ENCODE results near the gene ALKBH5. TPM values are rescaled to one million over a fixed set of nuclear protein-coding genes. Genes with fewer than 3 reads are reported as not detected.

ALKBH5 gene
- total and polyA plus RNA-seq, 10 of the 15 experiments (the other 5 are each of a cell fraction or from before 2014, with no cell fraction given) = 13.7 to 99.9 (median 52.4) TPM

- TF ChIP-seq, protein P1, sequence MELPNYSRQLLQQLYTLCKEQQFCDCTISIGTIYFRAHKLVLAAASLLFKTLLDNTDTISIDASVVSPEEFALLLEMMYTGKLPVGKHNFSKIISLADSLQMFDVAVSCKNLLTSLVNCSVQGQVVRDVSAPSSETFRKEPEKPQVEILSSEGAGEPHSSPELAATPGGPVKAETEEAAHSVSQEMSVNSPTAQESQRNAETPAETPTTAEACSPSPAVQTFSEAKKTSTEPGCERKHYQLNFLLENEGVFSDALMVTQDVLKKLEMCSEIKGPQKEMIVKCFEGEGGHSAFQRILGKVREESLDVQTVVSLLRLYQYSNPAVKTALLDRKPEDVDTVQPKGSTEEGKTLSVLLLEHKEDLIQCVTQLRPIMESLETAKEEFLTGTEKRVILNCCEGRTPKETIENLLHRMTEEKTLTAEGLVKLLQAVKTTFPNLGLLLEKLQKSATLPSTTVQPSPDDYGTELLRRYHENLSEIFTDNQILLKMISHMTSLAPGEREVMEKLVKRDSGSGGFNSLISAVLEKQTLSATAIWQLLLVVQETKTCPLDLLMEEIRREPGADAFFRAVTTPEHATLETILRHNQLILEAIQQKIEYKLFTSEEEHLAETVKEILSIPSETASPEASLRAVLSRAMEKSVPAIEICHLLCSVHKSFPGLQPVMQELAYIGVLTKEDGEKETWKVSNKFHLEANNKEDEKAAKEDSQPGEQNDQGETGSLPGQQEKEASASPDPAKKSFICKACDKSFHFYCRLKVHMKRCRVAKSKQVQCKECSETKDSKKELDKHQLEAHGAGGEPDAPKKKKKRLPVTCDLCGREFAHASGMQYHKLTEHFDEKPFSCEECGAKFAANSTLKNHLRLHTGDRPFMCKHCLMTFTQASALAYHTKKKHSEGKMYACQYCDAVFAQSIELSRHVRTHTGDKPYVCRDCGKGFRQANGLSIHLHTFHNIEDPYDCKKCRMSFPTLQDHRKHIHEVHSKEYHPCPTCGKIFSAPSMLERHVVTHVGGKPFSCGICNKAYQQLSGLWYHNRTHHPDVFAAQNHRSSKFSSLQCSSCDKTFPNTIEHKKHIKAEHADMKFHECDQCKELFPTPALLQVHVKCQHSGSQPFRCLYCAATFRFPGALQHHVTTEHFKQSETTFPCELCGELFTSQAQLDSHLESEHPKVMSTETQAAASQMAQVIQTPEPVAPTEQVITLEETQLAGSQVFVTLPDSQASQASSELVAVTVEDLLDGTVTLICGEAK (IDR thresholded peaks at IDR 0.05; ENCODE audit: borderline replicate concordance) = no peak
- no peak for TF ChIP-seq IKZF2 (IDR thresholded peaks at IDR 0.05)
- no peak for TF ChIP-seq RBBP5 (conservative IDR thresholded peaks at IDR 0.05)
- TF ChIP-seq ZZZ3 (IDR thresholded peaks at IDR 0.05; ENCODE audit: control insufficient read depth, insufficient read length, low read depth) = no peak
- TF ChIP-seq PML (IDR thresholded peaks at IDR 0.05; ENCODE audit: low read length) = no peak
- no peak for TF ChIP-seq NR2C2 (IDR thresholded peaks at IDR 0.05; ENCODE audit: borderline replicate concordance, control insufficient read depth, insufficient read length, low read depth)
- TF ChIP-seq CBX3 (IDR thresholded peaks at IDR 0.05; ENCODE audit: borderline replicate concordance, low read depth) = no peak
Measured at GRCh38 chr17:18205861-18206260, 22.2 kb downstream of the ALKBH5 start (continued).

- Histone ChIP-seq H3K9ac (ENCODE audit: control insufficient read depth, insufficient read depth, low read length) (no peak overlapping the region), H3K9me3 (replicated peaks; ENCODE audit: control insufficient read depth, insufficient read depth, low read length) (no peaks in the 10 kb centered on the region), H3K4me1 (ENCODE audit: control insufficient read depth, insufficient read depth, low read length) (no peaks in the 10 kb centered on the region), H3K4me3 (no peak overlapping the region), H2AFZ (ENCODE audit: control insufficient read depth, low read depth, low read length) (no peak overlapping the region), H4K20me1 (ENCODE audit: control insufficient read depth, insufficient read depth) (peaks cover 9% of the 10 kb centered on the region), H3K27ac (ENCODE audit: control insufficient read depth, insufficient read depth) (no peak overlapping the region), H3K79me2 (ENCODE audit: control insufficient read depth, insufficient read depth, low read length) (no peaks in the 10 kb centered on the region; the same call in none of the 2 replicates), H3K4me2 (ENCODE audit: control insufficient read depth, insufficient read depth) (no peak overlapping the region), H3K27me3 (replicated peaks in 1 of 2; ENCODE audit: control insufficient read depth in 2 of 2, insufficient read depth in 2 of 2, low read length in 1 of 2) (no peaks in the 10 kb centered on the region), H3K36me3 (ENCODE audit: control insufficient read depth in 2 of 2, insufficient read depth in 2 of 2, low read length in 1 of 2) (peaks cover 26 to 43% of the 10 kb centered on the region in 2 experiments; a peak in 3 of 4 replicates)
- in situ Hi-C loops (cut with MboI) (no loop called here), intact Hi-C loops (cut with micrococcal nuclease; ENCODE audit: unreplicated experiment) (no loop called here)
- ChIA-PET SMC1A (ENCODE audit: uncharacterized antibody, unreplicated experiment) (interaction anchor here (1.0 kb wide), 1 partner anchor 9 kb away, joined by 3 read pairs; no protein-coding TSS in a partner anchor), RAD21 (ENCODE audit: unreplicated experiment) (no interaction called here), POLR2A (interaction anchor here (1.1 kb wide), 1 partner anchor 45 kb away, joined by 3 read pairs; no protein-coding TSS in a partner anchor), CTCF (interaction anchor here (0.7 to 1.0 kb wide), 2 partner anchors 16 to 43 kb away, joined by 3 to 4 read pairs; no protein-coding TSS in a partner anchor)
- no peak for DNase-seq (ENCODE audit: low read depth, low spot score)
- no TSS peak for BruUV-seq (replicated peaks)
- FAIRE-seq = no peak
- no peak for ATAC-seq
- TF ChIP-seq SUZ12 (IDR thresholded peaks at IDR 0.05; ENCODE audit: unreplicated experiment) = no peak
- TF ChIP-seq IRF3 (IDR thresholded peaks at IDR 0.05) = no peak
- no peak for TF ChIP-seq KLF5 (IDR thresholded peaks at IDR 0.05; ENCODE audit: partially characterized antibody)
- TF ChIP-seq FOXK2 (IDR thresholded peaks at IDR 0.05) = no peak
- TF ChIP-seq ZNF217 (IDR thresholded peaks at IDR 0.05) = no peak
- no peak for TF ChIP-seq WRNIP1 (IDR thresholded peaks at IDR 0.05; ENCODE audit: borderline replicate concordance, low read depth, low read length)
- TF ChIP-seq POLR2AphosphoS2 (IDR thresholded peaks at IDR 0.05; ENCODE audit: low read depth, low read length) = no peak
- no peak for TF ChIP-seq RELB (IDR thresholded peaks at IDR 0.05; ENCODE audit: low read depth)
- TF ChIP-seq EP300 (IDR thresholded peaks at IDR 0.05; ENCODE audit: borderline replicate concordance in 1 of 2, control insufficient read depth in 1 of 2, low read depth in 2 of 2, low read length in 2 of 2) = no peak
- TF ChIP-seq TCF7 (IDR thresholded peaks at IDR 0.05; ENCODE audit: borderline replicate concordance) = no peak
- no peak for TF ChIP-seq SIX5 (IDR thresholded peaks at IDR 0.05; ENCODE audit: low read depth, low read length, severe bottlenecking)
Measured at GRCh38 chr17:18206962-18207361, 23.3 kb downstream of the ALKBH5 start.

All from GM12878 (cell line).